Liver (tissue), 10 donors: ENCODE results near the gene ATP6V0E1. TPM values are rescaled to one million over a fixed set of nuclear protein-coding genes. Genes with fewer than 3 reads are reported as not detected.
"Not testable (repeated sequence)": the region's sequence is repeated elsewhere in the genome, so short reads cannot be mapped to it uniquely, and the experiment has no call there.

Experiments
- DNase-seq: peaks from one replicate; pipeline ENCODE4 v3.0.0-alpha.2; 2017; ENCODE audit warnings: low spot score
- H3K27ac ChIP-seq, 2 donors: one replicate each; pipeline ENCODE4 v1.7.0; 2013; ENCODE audit warnings: inconsistent platforms in 2 of 2, low read length in 2 of 2, control low read depth in 1 of 2, low read depth in 1 of 2, mild to moderate bottlenecking in 1 of 2
- H3K27me3 ChIP-seq, 4 donors: one replicate each; pipeline versions ENCODE4 v1.6.1 to v1.7.0; 2013; ENCODE audit warnings: low read length in 3 of 4, inconsistent platforms in 1 of 4, mild to moderate bottlenecking in 1 of 4, moderate library complexity in 1 of 4; ENCODE audit not compliant: control insufficient read depth in 4 of 4, insufficient read depth in 4 of 4
- H3K36me3 ChIP-seq, 4 donors: one replicate each; pipeline versions ENCODE4 v1.6.1 to v1.7.0; 2013; ENCODE audit warnings: low read length in 3 of 4, mild to moderate bottlenecking in 3 of 4, low read depth in 1 of 4, moderate library complexity in 1 of 4; ENCODE audit not compliant: control insufficient read depth in 4 of 4, insufficient read depth in 3 of 4
- H3K4me1 ChIP-seq, 4 donors: one replicate each; pipeline versions ENCODE4 v1.6.1 to v1.7.0; 2013; ENCODE audit warnings: low read length in 3 of 4, mild to moderate bottlenecking in 3 of 4, moderate library complexity in 1 of 4; ENCODE audit not compliant: control insufficient read depth in 4 of 4, insufficient read depth in 4 of 4
- H3K4me3 ChIP-seq, 3 donors: one replicate each; pipeline versions ENCODE4 v1.6.1 to v1.7.0; 2013; ENCODE audit warnings: low read length in 3 of 3, control low read depth in 1 of 3, low read depth in 1 of 3, mild to moderate bottlenecking in 1 of 3
- H3K9ac ChIP-seq, 2 donors: one replicate each; pipeline ENCODE4 v1.7.0; 2013; ENCODE audit warnings: low read length in 2 of 2, mild to moderate bottlenecking in 2 of 2, moderate library complexity in 2 of 2, control low read depth in 1 of 2, low read depth in 1 of 2
- H3K9me3 ChIP-seq, 4 donors: one replicate each; pipeline versions ENCODE4 v1.6.1 to v1.7.0; 2013; ENCODE audit warnings: low read length in 3 of 4; ENCODE audit not compliant: control insufficient read depth in 4 of 4
- EGR1 ChIP-seq, 2 donors: IDR thresholded peaks; 2 replicates each; pipeline ENCODE4 v1.6.1; 2016 to 2018; ENCODE audit warnings: antibody characterized with exemption in 2 of 2, low read depth in 2 of 2
- FOXA2 ChIP-seq: IDR thresholded peaks from 2 replicates; pipeline ENCODE4 v1.6.1; 2016; ENCODE audit warnings: antibody characterized with exemption
- GABPA ChIP-seq, 2 donors: IDR thresholded peaks in 1 of 2; conservative IDR thresholded peaks in 1 of 2; 2 replicates each; pipeline ENCODE4 v1.6.1; 2016; ENCODE audit warnings: antibody characterized with exemption in 2 of 2, mild to moderate bottlenecking in 1 of 2, moderate library complexity in 1 of 2
- HNF4A ChIP-seq, 2 donors: conservative IDR thresholded peaks; 2 replicates each; pipeline ENCODE4 v1.6.1; 2016; ENCODE audit warnings: antibody characterized with exemption in 2 of 2, mild to moderate bottlenecking in 2 of 2
- JUND ChIP-seq, 2 donors: IDR thresholded peaks; 2 replicates each; pipeline ENCODE4 v1.6.1; 2016; ENCODE audit warnings: antibody characterized with exemption in 2 of 2
- NR2F2 ChIP-seq: IDR thresholded peaks from 2 replicates; pipeline ENCODE4 v1.6.1; 2016; ENCODE audit warnings: antibody characterized with exemption
- RAD21 ChIP-seq, 2 donors: IDR thresholded peaks; 2 replicates each; pipeline ENCODE4 v1.6.1; 2016; ENCODE audit warnings: antibody characterized with exemption in 2 of 2, mild to moderate bottlenecking in 2 of 2
- RXRA ChIP-seq, 2 donors: IDR thresholded peaks; 2 replicates each; pipeline ENCODE4 v1.6.1; 2017 to 2018; ENCODE audit warnings: antibody characterized with exemption in 2 of 2, mild to moderate bottlenecking in 1 of 2
- SP1 ChIP-seq: IDR thresholded peaks from 2 replicates; pipeline ENCODE4 v1.6.1; 2018; ENCODE audit warnings: antibody characterized with exemption, mild to moderate bottlenecking
- TAF1 ChIP-seq: conservative IDR thresholded peaks from 2 replicates; pipeline ENCODE4 v1.6.1; 2016; ENCODE audit warnings: antibody characterized with exemption, mild to moderate bottlenecking
- YY1 ChIP-seq: IDR thresholded peaks from 2 replicates; pipeline ENCODE4 v1.6.1; 2016; ENCODE audit warnings: antibody characterized with exemption, mild to moderate bottlenecking
- WGBS: extraction: QIAGEN DNeasy Blood & Tissue Kit; methylation state at CpG from one replicate; pipeline ENCODE4 v1.1.7; 2013; 5-methylcytosine and 5-hydroxymethylcytosine counted together
- polyA plus RNA-seq, 2 donors: library from polyadenylated mRNA; stranded (reverse) in 1 of 2; unstranded in 1 of 2; fragments of 200-250 nt in 1 of 2; fragments of >200 nt in 1 of 2; fragmentation: Nextera tagmentation in 1 of 2; extraction: Ambion mirVana in 1 of 2; gene quantifications; one replicate each; pipeline versions ENCODE4 v1.2.1 to v1.2.3, GENCODE V29; 2013 to 2015
- small RNA-seq: library from RNA; depleted of rRNA; stranded (forward); fragments of <200 nt; gene quantifications from one replicate; pipeline ENCODE3, GENCODE V24; 2014
- total RNA-seq, 2 donors: library from RNA; depleted of rRNA; stranded (reverse); fragments of >200 nt; gene quantifications; one replicate each; pipeline ENCODE4 v1.2.3, GENCODE V29; 2014
- TF ChIP-seq, protein P1 (sequence below): IDR thresholded peaks from 2 replicates; pipeline ENCODE4 v1.6.1; 2016; ENCODE audit warnings: antibody characterized with exemption, mild to moderate bottlenecking
- TF ChIP-seq, protein P2 (sequence below): IDR thresholded peaks from 2 replicates; pipeline ENCODE4 v1.6.1; 2016; ENCODE audit warnings: antibody characterized with exemption
- TF ChIP-seq, protein P3 (sequence below): fragments of 150-350 bp; IDR thresholded peaks from 2 replicates; pipeline ENCODE4 v1.5.1; 2017; ENCODE audit warnings: improper control_type of control experiment, low read depth, low read length; ENCODE audit not compliant: missing input control
- TF ChIP-seq, protein P4 (sequence below): IDR thresholded peaks from 2 replicates; pipeline ENCODE4 v1.6.1; 2016; ENCODE audit warnings: antibody characterized with exemption
- donor health status: healthy.
- donor health status: healthy.
- donor health status: healthy.
- donor health status: healthy.
- donor health status: healthy.

The ATP6V0E1 gene
- total and polyA plus RNA-seq, 4 donors: 56.6 to 396 (median 111) TPM

DNA sequence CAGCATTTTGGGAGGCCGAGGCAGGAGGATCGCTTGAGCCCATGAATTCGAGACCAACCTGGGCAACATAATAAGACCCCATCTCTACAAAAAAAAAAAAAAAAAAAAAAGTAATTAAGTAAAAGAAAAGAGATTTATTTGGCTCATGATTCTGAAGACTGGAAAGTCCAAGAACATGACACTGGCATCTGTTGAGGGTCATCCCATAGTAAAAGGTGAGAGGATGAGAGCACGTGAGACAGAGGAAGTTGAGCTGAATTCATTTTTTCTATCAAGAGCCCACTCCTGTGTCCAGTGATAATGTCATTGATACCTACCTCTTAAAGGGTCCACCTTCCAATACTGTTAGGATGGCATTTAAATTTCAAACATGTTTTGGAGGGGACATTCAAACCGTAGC lies 92.4 kb downstream of the ATP6V0E1 start:
- no peaks in the 10 kb centered on the region for H3K27me3 ChIP-seq
- no peak overlapping the region for H3K4me3 ChIP-seq
- peaks cover 0 to 5% (median 2%) of the 10 kb centered on the region in 4 donors for H3K36me3 ChIP-seq
- no peak for DNase-seq
- no peak overlapping the region for H3K27ac ChIP-seq
- no peaks in the 10 kb centered on the region for H3K9me3 ChIP-seq
- H3K4me1 ChIP-seq: peaks cover 0 to 7% (median 3%) of the 10 kb centered on the region in 4 donors
- TF ChIP-seq SP1 (no peak), HNF4A (conservative IDR thresholded peaks at IDR 0.05) (no peak)
- WGBS: 97% methylated on average over 5 of the region's 5 CpGs
- H3K9ac ChIP-seq: no peak overlapping the region

DNA sequence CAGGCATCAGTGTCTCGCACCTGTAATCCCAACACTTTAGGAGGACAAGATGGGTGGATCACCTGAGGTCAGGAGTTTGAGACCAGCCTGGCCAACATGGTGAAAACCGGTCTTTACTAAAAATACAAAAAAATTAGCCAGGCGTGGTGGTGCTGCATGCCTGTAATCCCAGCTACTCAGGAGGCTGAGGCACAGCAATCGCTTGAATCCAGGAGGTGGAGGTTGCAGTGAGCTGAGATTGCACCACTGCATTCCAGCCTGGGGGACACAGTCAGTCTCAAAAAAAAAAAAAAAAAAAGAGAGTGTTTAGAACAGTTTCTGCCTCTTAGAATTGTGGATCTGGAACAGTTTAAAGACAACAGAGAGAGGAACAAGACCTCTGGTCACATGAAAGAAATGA lies 92.9 kb downstream of the ATP6V0E1 start:
- H3K27me3 ChIP-seq, H3K36me3 ChIP-seq, H3K27ac ChIP-seq, DNase-seq, H3K9me3 ChIP-seq, H3K4me1 ChIP-seq, H3K4me3 ChIP-seq, H3K9ac ChIP-seq: not testable (repeated sequence)
- WGBS: 93% methylated on average over 4 of the region's 4 CpGs

DNA sequence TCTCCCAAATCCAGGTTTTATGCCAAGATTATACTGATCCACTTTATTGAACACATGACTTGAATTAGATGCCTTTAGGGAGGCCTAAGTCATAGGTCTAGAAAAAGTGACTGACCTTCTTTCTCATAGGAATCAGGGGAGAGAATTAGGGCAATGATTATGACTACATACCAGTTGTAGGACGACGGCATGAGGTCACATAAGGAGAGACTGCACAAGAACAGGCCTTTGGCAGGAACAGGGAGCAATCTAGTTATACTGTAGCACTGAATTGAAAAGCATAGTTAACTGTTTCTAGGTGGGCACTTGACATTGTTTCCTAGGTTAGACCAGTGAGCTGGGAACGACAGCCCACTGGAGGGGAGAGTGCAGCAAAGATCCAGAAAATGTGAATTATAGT lies 95.3 kb downstream of the ATP6V0E1 start:
- Histone ChIP-seq H3K36me3 (peaks cover 2 to 12% (median 8%) of the 10 kb centered on the region in 4 donors), H3K9ac (no peak overlapping the region), H3K4me3 (no peak overlapping the region), H3K27ac (no peak overlapping the region), H3K4me1 (no peaks in the 10 kb centered on the region), H3K9me3 (no peaks in the 10 kb centered on the region), H3K27me3 (no peaks in the 10 kb centered on the region)
- no peak for DNase-seq
- TF ChIP-seq TAF1: no peak
- no peak for TF ChIP-seq NR2F2
- TF ChIP-seq HNF4A (conservative IDR thresholded peaks at IDR 0.05): no peak
- TF ChIP-seq, protein P1, sequence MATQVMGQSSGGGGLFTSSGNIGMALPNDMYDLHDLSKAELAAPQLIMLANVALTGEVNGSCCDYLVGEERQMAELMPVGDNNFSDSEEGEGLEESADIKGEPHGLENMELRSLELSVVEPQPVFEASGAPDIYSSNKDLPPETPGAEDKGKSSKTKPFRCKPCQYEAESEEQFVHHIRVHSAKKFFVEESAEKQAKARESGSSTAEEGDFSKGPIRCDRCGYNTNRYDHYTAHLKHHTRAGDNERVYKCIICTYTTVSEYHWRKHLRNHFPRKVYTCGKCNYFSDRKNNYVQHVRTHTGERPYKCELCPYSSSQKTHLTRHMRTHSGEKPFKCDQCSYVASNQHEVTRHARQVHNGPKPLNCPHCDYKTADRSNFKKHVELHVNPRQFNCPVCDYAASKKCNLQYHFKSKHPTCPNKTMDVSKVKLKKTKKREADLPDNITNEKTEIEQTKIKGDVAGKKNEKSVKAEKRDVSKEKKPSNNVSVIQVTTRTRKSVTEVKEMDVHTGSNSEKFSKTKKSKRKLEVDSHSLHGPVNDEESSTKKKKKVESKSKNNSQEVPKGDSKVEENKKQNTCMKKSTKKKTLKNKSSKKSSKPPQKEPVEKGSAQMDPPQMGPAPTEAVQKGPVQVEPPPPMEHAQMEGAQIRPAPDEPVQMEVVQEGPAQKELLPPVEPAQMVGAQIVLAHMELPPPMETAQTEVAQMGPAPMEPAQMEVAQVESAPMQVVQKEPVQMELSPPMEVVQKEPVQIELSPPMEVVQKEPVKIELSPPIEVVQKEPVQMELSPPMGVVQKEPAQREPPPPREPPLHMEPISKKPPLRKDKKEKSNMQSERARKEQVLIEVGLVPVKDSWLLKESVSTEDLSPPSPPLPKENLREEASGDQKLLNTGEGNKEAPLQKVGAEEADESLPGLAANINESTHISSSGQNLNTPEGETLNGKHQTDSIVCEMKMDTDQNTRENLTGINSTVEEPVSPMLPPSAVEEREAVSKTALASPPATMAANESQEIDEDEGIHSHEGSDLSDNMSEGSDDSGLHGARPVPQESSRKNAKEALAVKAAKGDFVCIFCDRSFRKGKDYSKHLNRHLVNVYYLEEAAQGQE: no peak
- TF ChIP-seq GABPA (IDR thresholded peaks at IDR 0.05 in 1 of 2, conservative IDR thresholded peaks at IDR 0.05 in 1 of 2): no peak
- no peak for TF ChIP-seq JUND (IDR thresholded peaks at IDR 0.05)
- TF ChIP-seq RAD21 (IDR thresholded peaks at IDR 0.05): no peak
- TF ChIP-seq, protein P2, sequence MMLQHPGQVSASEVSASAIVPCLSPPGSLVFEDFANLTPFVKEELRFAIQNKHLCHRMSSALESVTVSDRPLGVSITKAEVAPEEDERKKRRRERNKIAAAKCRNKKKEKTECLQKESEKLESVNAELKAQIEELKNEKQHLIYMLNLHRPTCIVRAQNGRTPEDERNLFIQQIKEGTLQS: no peak
- no peak for TF ChIP-seq YY1
- no peak for TF ChIP-seq FOXA2
- TF ChIP-seq RXRA (IDR thresholded peaks at IDR 0.05): no peak
- no peak for TF ChIP-seq EGR1 (IDR thresholded peaks at IDR 0.05; ENCODE audit: low read depth in 2 of 2)
- TF ChIP-seq, protein P3, sequence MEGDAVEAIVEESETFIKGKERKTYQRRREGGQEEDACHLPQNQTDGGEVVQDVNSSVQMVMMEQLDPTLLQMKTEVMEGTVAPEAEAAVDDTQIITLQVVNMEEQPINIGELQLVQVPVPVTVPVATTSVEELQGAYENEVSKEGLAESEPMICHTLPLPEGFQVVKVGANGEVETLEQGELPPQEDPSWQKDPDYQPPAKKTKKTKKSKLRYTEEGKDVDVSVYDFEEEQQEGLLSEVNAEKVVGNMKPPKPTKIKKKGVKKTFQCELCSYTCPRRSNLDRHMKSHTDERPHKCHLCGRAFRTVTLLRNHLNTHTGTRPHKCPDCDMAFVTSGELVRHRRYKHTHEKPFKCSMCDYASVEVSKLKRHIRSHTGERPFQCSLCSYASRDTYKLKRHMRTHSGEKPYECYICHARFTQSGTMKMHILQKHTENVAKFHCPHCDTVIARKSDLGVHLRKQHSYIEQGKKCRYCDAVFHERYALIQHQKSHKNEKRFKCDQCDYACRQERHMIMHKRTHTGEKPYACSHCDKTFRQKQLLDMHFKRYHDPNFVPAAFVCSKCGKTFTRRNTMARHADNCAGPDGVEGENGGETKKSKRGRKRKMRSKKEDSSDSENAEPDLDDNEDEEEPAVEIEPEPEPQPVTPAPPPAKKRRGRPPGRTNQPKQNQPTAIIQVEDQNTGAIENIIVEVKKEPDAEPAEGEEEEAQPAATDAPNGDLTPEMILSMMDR: no peak
- TF ChIP-seq, protein P4, sequence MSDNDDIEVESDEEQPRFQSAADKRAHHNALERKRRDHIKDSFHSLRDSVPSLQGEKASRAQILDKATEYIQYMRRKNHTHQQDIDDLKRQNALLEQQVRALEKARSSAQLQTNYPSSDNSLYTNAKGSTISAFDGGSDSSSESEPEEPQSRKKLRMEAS: no peak
- 74% methylated on average over 3 of the region's 3 CpGs for WGBS

Small RNA genes within 50 kb of the gene (small RNA-seq; reads per million reads assigned to genes)
- not detected for gene RF00019
- 16.5 reads per million, percentile 95 among the genes with 10 or more reads in this experiment for gene SNORA74B

Other genes starting within 250 kb of the ATP6V0E1 start
- 10 to 100 TPM; 53.2 to 95.0 TPM for gene DUSP1, start 212.6 kb upstream of the ATP6V0E1 start, total RNA-seq
- gene DUSP1, start 212.6 kb upstream of the ATP6V0E1 start, polyA plus RNA-seq: 100 to 1,000 TPM; 124 to 237 TPM
- 100 to 1,000 TPM in 1 of 2 donors, 10 to 100 TPM in 1; 45.4 to 149 TPM for gene ERGIC1, start 149.5 kb upstream of the ATP6V0E1 start, total RNA-seq
- 100 to 1,000 TPM in 1 of 2 donors, 10 to 100 TPM in 1; 53.1 to 155 TPM for gene ERGIC1, start 149.5 kb upstream of the ATP6V0E1 start, polyA plus RNA-seq
- gene RPL26L1, start 24.3 kb upstream of the ATP6V0E1 start, total RNA-seq: 10 to 100 TPM; 11.6 to 14.6 TPM
- 10 to 100 TPM; 41.0 to 52.2 TPM for gene RPL26L1, start 24.3 kb upstream of the ATP6V0E1 start, polyA plus RNA-seq
- 10 to 100 TPM; 10.2 to 12.0 TPM for gene CREBRF, start 72.6 kb downstream of the ATP6V0E1 start, total RNA-seq
- gene CREBRF, start 72.6 kb downstream of the ATP6V0E1 start, polyA plus RNA-seq: 1 to 10 TPM; 2.0 to 5.1 TPM
- 1 to 10 TPM; 5.4 to 6.9 TPM for gene BNIP1, start 160.8 kb downstream of the ATP6V0E1 start, total RNA-seq
- 1 to 10 TPM; 4.8 to 5.2 TPM for gene BNIP1, start 160.8 kb downstream of the ATP6V0E1 start, polyA plus RNA-seq